DOHH2 (cell line): Measurements from ENCODE around the gene VAV2.

ENCODE experiments used
- H3F3A ChIP-seq: fragments of 200-600 bp; sonication (generic), shearing (Covaris generic); 2 replicates; pipeline ENCODE4 v1.6.0; 2016; ENCODE audit warnings: antibody characterized with exemption, mild to moderate bottlenecking; ENCODE audit not compliant: control insufficient read depth, insufficient read depth
- H3K27ac ChIP-seq: fragments of 200-600 bp; sonication (generic); 2 replicates; pipeline ENCODE4 v1.5.1; 2014; ENCODE audit warnings: low read depth, mild to moderate bottlenecking, low read length, moderate library complexity
- H3K27me3 ChIP-seq: fragments of 200-600 bp; sonication (generic); 2 replicates; pipeline ENCODE4 v1.6.1; 2014; ENCODE audit warnings: mild to moderate bottlenecking, low read length, mixed read lengths; ENCODE audit not compliant: control insufficient read depth
- H3K36me3 ChIP-seq: fragments of 200-600 bp; sonication (generic); 2 replicates; pipeline ENCODE4 v1.6.1; 2014; ENCODE audit warnings: mild to moderate bottlenecking, low read length, moderate library complexity, mixed read lengths; ENCODE audit not compliant: control insufficient read depth
- H3K4me1 ChIP-seq: fragments of 200-600 bp; sonication (generic); 2 replicates; pipeline ENCODE4 v1.6.1; 2014; ENCODE audit warnings: mild to moderate bottlenecking, low read length, mixed read lengths; ENCODE audit not compliant: control insufficient read depth
- H3K4me2 ChIP-seq: fragments of 200-600 bp; sonication (generic); 2 replicates; pipeline ENCODE4 v1.6.0; 2014; ENCODE audit warnings: mild to moderate bottlenecking, low read length, moderate library complexity
- H3K4me3 ChIP-seq: fragments of 200-600 bp; sonication (generic); 2 replicates; pipeline ENCODE4 v1.5.1; 2014; ENCODE audit warnings: mild to moderate bottlenecking, low read length, mixed read lengths
- H3K79me2 ChIP-seq: fragments of 200-600 bp; sonication (generic); 2 replicates; pipeline ENCODE4 v1.6.1; 2014; ENCODE audit warnings: mild to moderate bottlenecking, low read length, mixed read lengths; ENCODE audit not compliant: control insufficient read depth
- H3K9me2 ChIP-seq: fragments of 200-600 bp; sonication (generic); replicated peaks from 2 replicates; pipeline ENCODE4 v1.6.1; 2014; ENCODE audit warnings: mild to moderate bottlenecking, low read length, mixed read lengths; ENCODE audit not compliant: control insufficient read depth
- H3K9me3 ChIP-seq: fragments of 200-600 bp; sonication (generic); 2 replicates; pipeline ENCODE4 v1.6.1; 2014; ENCODE audit warnings: antibody characterized with exemption, low read length, mixed read lengths; ENCODE audit not compliant: control insufficient read depth, insufficient read depth
- H4K20me1 ChIP-seq: fragments of 200-600 bp; sonication (generic); 2 replicates; pipeline ENCODE4 v1.6.0; 2014; ENCODE audit warnings: low read depth, mild to moderate bottlenecking, antibody characterized with exemption, low read length, moderate library complexity; ENCODE audit not compliant: control insufficient read depth, insufficient read depth
- CTCF ChIP-seq: fragments of 200-600 bp; sonication (generic); IDR thresholded peaks from one replicate; pipeline ENCODE4 v1.5.1; 2014; ENCODE audit warnings: antibody characterized with exemption, mild to moderate bottlenecking, low read depth, low read length; ENCODE audit not compliant: poor library complexity, severe bottlenecking
- EZH2phosphoT487 ChIP-seq: fragments of 200-600 bp; sonication (generic); IDR thresholded peaks from 2 replicates; pipeline ENCODE4 v1.6.1; 2017; ENCODE audit warnings: borderline replicate concordance, mild to moderate bottlenecking, antibody characterized with exemption, low read length, moderate library complexity, mixed read lengths

Gene VAV2

GRCh38 chr9:133812941-133813748, 179.0 kb downstream of the VAV2 start:
- H3K4me2 ChIP-seq = no peak overlapping the region

GRCh38 chr9:133812077-133812868, 179.9 kb downstream of the VAV2 start:
- H4K20me1 ChIP-seq = no peaks in the 10 kb centered on the region
- no peaks in the 10 kb centered on the region for H3K27me3 ChIP-seq
- H3K9me3 ChIP-seq = no peaks in the 10 kb centered on the region
- no peak overlapping the region for H3K27ac ChIP-seq
- peaks cover 8% of the 10 kb centered on the region for H3K4me1 ChIP-seq
- H3K9me2 ChIP-seq = no peaks in the 10 kb centered on the region
- no peak for TF ChIP-seq CTCF
- no peak for TF ChIP-seq EZH2phosphoT487
- H3K4me2 ChIP-seq = no peak overlapping the region
- H3K4me3 ChIP-seq = no peak overlapping the region
- H3F3A ChIP-seq = no peaks in the 10 kb centered on the region
- H3K79me2 ChIP-seq = no peaks in the 10 kb centered on the region
- no peaks in the 10 kb centered on the region for H3K36me3 ChIP-seq

More at GRCh38 chr9:133812941-133813748, 179.0 kb downstream of the VAV2 start:
- no peaks in the 10 kb centered on the region for H3K79me2 ChIP-seq
- TF ChIP-seq CTCF (no peak), EZH2phosphoT487 (no peak)
- H3K27me3 ChIP-seq = no peaks in the 10 kb centered on the region
- H3K9me2 ChIP-seq = no peaks in the 10 kb centered on the region
- no peaks in the 10 kb centered on the region for H3K9me3 ChIP-seq
- H3F3A ChIP-seq = no peaks in the 10 kb centered on the region
- H3K27ac ChIP-seq = no peak overlapping the region
- no peaks in the 10 kb centered on the region for H4K20me1 ChIP-seq
- no peaks in the 10 kb centered on the region for H3K36me3 ChIP-seq
- H3K4me1 ChIP-seq = peaks cover 8% of the 10 kb centered on the region
- H3K4me3 ChIP-seq = no peak overlapping the region

- H3K4me3 ChIP-seq = no peak overlapping the region
- TF ChIP-seq EZH2phosphoT487 (no peak), CTCF (no peak)
- H3F3A ChIP-seq = no peaks in the 10 kb centered on the region
- H3K27ac ChIP-seq = no peak overlapping the region
- H3K36me3 ChIP-seq = no peaks in the 10 kb centered on the region
- H3K9me3 ChIP-seq = no peaks in the 10 kb centered on the region
- H3K79me2 ChIP-seq = no peaks in the 10 kb centered on the region
- H3K4me2 ChIP-seq = no peak overlapping the region
- no peaks in the 10 kb centered on the region for H4K20me1 ChIP-seq
- H3K9me2 ChIP-seq = no peaks in the 10 kb centered on the region
- H3K27me3 ChIP-seq = no peaks in the 10 kb centered on the region
- peaks cover 8% of the 10 kb centered on the region for H3K4me1 ChIP-seq
Measured at GRCh38 chr9:133811471-133811870, 180.7 kb downstream of the VAV2 start.
